Mucosa of descending colon (tissue), 3 donors: Measurements from ENCODE around the gene NEGR1. TPM values are rescaled to one million over a fixed set of nuclear protein-coding genes. Genes with fewer than 3 reads are reported as not detected.
A peak's percentile ranks its signal among the peaks of the same experiment; 100 is the strongest.

Experiments
- ATAC-seq: fragments of 200-7000 bp; cut with Tn5 transposase; one replicate; pipeline ENCODE4 v1.9.1; 2020; ENCODE audit warnings: mild to moderate bottlenecking, moderate library complexity
- DNase-seq, 3 donors: peaks; one replicate each; pipeline ENCODE4 v3.0.0-alpha.2; 2020
- H3K36me3 ChIP-seq: fragments of 200-600 bp; one replicate; pipeline ENCODE4 v1.8.0; 2021; ENCODE audit warnings: low read depth, mild to moderate bottlenecking
- H3K4me1 ChIP-seq: fragments of 200-600 bp; one replicate; pipeline ENCODE4 v1.8.0; 2021; ENCODE audit warnings: low read depth, mild to moderate bottlenecking
- H3K4me3 ChIP-seq: fragments of 200-600 bp; one replicate; pipeline ENCODE4 v1.8.0; 2021; ENCODE audit warnings: mild to moderate bottlenecking
- H3K9me3 ChIP-seq: fragments of 200-600 bp; one replicate; pipeline ENCODE4 v1.8.0; 2021; ENCODE audit warnings: mild to moderate bottlenecking
- intact Hi-C, 2 donors: fragments of 100-400 bp; cut with DNase I in 1 of 2; cut with micrococcal nuclease in 1 of 2; formaldehyde crosslinking; loops; one replicate each; pipeline versions ENCODE4 v1.11.0 to v1.11.1; 2022; cut with DNase I, micrococcal nuclease
- total RNA-seq, 3 donors: library from RNA; stranded (reverse); fragmentation: NEBNext Ultra II Directional in 2 of 3; extraction: Animal tissue kit (Norgen Biotek cat#: 25700) in 2 of 3; gene quantifications; one replicate each; pipeline versions ENCODE4 v1.2.1 to v1.2.4, GENCODE V29; 2021 to 2023
- TF ChIP-seq, protein P1 (sequence below): fragments of 200-600 bp; IDR thresholded peaks from one replicate; pipeline ENCODE4 v1.8.0; 2022; ENCODE audit warnings: antibody characterized with exemption, mild to moderate bottlenecking
- donor health status: DM: no; HTN: no; CAD: no; lungs with moderate emphysema.
- donor health status: DM: no; HTN: no; CAD: no.
- donor health status: DM: no; HTN: yes; CAD: no.

The NEGR1 gene
- total RNA-seq, 3 donors from 2014 or later, result 2.3 to 47.9 (median 8.0) TPM

DNA sequence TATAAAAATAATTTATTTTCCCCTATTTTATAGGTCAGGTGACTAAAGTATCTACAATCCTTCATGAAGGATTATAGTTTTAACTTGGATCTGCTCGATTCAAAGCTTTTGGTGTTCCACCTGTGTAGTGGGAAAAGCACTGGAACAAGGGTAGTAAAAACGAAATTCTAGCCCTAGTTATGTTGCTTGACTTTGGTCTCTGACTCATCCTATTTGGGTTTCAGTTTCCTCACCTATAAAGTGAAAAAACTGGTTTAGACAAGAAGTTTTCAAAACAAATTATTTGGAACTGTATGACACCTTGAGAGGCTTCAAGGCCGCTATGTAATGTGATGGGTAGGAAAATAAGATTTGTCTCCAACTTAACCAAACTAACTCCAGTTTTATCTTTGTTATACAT, 696.3 kb downstream of the NEGR1 start:
- TF ChIP-seq, protein P1, sequence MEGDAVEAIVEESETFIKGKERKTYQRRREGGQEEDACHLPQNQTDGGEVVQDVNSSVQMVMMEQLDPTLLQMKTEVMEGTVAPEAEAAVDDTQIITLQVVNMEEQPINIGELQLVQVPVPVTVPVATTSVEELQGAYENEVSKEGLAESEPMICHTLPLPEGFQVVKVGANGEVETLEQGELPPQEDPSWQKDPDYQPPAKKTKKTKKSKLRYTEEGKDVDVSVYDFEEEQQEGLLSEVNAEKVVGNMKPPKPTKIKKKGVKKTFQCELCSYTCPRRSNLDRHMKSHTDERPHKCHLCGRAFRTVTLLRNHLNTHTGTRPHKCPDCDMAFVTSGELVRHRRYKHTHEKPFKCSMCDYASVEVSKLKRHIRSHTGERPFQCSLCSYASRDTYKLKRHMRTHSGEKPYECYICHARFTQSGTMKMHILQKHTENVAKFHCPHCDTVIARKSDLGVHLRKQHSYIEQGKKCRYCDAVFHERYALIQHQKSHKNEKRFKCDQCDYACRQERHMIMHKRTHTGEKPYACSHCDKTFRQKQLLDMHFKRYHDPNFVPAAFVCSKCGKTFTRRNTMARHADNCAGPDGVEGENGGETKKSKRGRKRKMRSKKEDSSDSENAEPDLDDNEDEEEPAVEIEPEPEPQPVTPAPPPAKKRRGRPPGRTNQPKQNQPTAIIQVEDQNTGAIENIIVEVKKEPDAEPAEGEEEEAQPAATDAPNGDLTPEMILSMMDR, result no peak
- no peaks in the 10 kb centered on the region for H3K36me3 ChIP-seq
- H3K9me3 ChIP-seq, result no peaks in the 10 kb centered on the region
- ATAC-seq (peak; percentile 47), DNase-seq (no peak)
- H3K4me3 ChIP-seq, result no peak overlapping the region
- H3K4me1 ChIP-seq, result no peaks in the 10 kb centered on the region
- intact Hi-C loops, result no loop called here

DNA sequence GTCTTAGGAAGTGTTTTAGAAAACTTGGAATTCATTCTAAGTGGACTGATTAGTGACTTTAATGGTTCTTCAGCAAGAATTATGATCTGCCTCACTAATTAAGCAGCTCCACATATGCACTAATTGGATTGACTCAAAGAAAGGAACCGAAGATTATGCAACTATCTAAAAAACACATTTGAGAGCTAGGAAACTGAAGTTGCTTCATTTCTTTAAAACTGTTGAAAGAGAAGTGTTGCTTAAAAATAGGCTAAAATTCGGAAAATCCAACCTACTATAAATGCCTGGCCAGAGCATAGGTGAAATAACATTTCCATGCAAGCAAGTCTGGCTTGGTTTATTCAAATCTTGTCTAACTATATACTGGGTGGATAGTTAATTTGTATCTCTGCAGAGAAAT, 698.6 kb downstream of the NEGR1 start:
- Histone ChIP-seq H3K4me3 (no peak overlapping the region), H3K36me3 (no peaks in the 10 kb centered on the region), H3K4me1 (no peaks in the 10 kb centered on the region), H3K9me3 (no peaks in the 10 kb centered on the region)
- TF ChIP-seq, protein P1, result no peak
- ATAC-seq, result no peak
- intact Hi-C loops, result no loop called here
- no peak for DNase-seq

DNA sequence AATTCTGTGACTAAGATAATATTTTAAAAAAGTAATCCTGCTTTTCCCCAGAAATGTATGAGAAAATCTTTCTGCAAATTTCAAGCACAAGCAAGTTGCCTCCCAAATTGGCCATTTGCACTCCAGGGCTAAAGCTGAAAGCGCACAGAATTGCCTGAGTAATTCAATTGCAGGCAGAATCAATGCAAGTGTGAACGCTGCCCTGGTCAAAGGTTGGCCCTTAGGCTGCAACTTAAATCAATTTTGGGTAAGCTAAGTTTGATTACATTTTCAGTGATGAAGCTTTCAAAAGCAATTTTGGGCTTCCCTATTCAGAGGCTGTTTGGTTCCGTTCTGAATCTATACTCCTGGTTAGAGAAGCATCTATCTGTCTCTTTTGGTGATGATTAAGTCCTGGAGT, 699.7 kb downstream of the NEGR1 start:
- no peak for DNase-seq
- intact Hi-C loops, result no loop called here
- Histone ChIP-seq H3K9me3 (no peaks in the 10 kb centered on the region), H3K4me1 (no peaks in the 10 kb centered on the region), H3K4me3 (no peak overlapping the region), H3K36me3 (no peaks in the 10 kb centered on the region)
- ATAC-seq, result no peak
- TF ChIP-seq, protein P1, result no peak

DNA sequence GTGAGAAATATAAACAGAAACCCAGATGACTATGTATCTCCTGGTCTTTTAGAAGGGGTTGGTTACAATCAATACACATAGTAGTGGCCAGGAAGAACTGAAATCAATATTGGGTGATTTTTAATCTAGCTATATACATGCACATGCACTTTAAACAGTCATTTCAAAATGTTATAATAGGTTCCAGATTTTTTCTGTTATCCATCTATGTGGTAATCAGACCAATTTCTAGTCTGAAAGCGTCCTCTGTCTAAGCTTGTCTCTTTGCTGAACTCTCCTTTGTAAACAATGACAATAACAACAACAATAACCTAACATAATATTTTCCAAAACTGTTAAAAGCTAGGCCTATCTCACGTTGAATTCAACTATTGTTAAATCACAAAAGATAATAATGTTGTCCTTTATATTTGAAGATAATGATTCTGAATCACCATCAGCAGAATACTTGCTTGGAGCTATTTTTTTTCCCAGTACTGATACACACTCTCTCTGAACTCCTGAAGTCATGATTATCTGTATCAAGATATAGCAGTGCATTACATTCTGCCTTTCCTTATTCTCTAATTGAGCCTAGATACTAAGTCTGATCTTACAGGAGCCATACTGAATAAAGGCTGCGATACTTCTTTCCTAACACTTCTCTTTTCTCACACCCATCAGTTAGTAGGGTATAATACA, 704.7 kb downstream of the NEGR1 start:
- TF ChIP-seq, protein P1, result no peak
- Histone ChIP-seq H3K4me1 (no peaks in the 10 kb centered on the region), H3K4me3 (no peak overlapping the region), H3K9me3 (no peaks in the 10 kb centered on the region), H3K36me3 (no peaks in the 10 kb centered on the region)
- no peak for ATAC-seq
- intact Hi-C loops, result no loop called here
- no peak for DNase-seq

DNA sequence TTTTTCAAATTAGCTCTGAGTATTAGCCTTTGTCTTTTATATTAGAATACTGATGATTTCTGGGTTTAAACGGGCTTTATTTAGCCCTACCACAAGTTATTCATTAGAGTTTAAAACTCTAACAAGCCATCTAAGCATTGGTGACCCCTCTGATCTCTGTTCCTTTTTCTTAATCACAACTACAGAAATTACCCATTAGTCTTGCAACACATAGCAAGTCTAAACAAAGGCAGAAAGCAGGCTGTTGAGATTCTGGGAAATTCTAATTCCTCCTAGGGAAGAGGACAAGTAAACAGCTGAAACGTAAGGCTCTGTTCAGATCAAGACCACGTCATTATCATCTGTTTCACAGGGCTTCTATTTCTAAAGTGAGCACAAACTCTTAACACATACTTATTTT, 710.3 kb downstream of the NEGR1 start:
- intact Hi-C loops, result no loop called here
- Histone ChIP-seq H3K9me3 (no peaks in the 10 kb centered on the region), H3K4me1 (no peaks in the 10 kb centered on the region), H3K4me3 (no peak overlapping the region), H3K36me3 (no peaks in the 10 kb centered on the region)
- peak; percentile 19 for ATAC-seq
- TF ChIP-seq, protein P1, result no peak
- no peak for DNase-seq

DNA sequence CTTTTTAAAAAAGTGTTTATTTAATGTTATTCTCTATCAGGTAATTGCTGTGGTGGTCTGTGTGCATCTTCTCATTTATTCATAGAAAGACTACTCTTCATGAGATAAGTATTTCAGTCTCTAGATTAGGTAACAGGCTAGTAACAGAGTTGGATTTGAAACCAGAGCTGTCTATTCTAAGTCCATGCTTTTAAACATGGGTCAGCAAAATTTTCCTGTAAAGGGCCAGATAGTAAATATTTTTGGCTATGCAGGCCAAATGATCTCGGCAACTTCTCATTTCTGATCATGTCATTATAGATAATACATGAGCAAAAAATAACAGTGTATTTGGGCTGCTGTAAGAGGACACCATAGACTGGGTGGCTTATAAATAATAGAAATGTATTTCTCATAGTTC, 715.9 kb downstream of the NEGR1 start:
- intact Hi-C loops, result no loop called here
- Histone ChIP-seq H3K9me3 (no peaks in the 10 kb centered on the region), H3K4me3 (no peak overlapping the region), H3K36me3 (no peaks in the 10 kb centered on the region), H3K4me1 (no peaks in the 10 kb centered on the region)
- ATAC-seq (no peak), DNase-seq (no peak)
- TF ChIP-seq, protein P1, result no peak
